Stimulated activated CD8-positive, alpha-beta memory T cell treated with anti-CD3 and anti-CD28 coated beads, Interleukin-12 subunit alpha, Interleukin-12 subunit beta, amount 100 ng/mL, for 24 hours (primary cell): ENCODE measurements around the gene ZNF441.
"Not testable (repeated sequence)": the region's sequence is repeated elsewhere in the genome, so short reads cannot be mapped to it uniquely, and the experiment has no call there.

Experiments
- DNase-seq: peaks from one replicate; pipeline ENCODE4 v3.0.0-alpha.2; 2020; ENCODE audit errors: extremely low read depth

ZNF441 gene

DNA sequence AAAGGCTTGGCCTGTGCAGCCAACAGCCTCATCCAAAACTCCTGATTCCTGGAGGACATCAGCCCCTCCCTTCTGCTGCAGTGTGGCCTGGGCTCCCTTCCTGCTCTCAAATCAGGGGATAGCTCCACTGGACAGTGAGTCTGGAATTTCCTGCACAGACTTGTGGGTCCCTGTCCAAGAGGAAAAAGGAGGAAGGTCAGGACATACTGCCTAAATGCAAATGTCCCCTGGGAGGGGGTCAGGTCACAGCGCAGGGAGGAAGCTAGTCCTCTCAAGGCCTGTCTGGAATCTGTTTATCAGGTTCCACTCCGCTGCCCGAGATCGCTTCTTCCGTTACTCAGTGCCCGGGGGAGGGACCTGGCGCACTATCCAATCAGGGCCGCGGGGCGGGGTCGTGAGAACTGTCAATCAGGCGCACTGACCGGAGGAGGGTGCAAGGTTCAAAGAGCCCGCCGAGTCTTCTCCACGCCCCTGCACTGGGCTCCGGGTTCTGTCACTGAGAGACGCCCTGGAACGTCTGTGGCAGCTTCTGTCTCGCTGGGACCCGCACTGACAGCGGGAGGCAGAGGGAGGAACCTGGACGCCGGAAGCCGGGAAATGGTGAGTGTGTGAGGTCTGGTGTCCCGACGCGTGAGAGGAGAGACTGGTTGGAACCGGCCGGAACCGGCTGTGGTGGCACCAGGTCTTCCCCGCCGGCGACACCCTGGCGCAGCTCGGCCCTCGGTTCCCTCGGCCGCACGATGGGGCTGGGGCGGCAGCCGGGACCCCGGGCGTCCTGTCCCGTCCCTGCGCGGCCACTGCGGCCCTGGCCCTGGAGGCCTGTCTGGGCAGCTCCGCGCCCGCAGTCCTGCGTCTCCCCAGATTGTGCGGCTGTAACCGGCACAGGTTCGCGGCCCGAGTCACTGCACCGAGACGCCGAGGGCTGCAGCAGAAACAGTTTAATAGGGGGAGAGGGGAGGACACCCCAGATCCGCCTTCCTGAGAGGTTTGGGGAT lies at the start of gene ZNF441:
ZNF441 (plus strand) TSS at position 404 of the 995 bp plus-strand sequence; CDS start at position 598, 194 bp downstream.
- peak; percentile 92 for DNase-seq

- DNase-seq: no peak
Observed at GRCh38 chr19:11721681-11722080, 45.1 kb upstream of the ZNF441 start.

- DNase-seq: no peak
Observed at GRCh38 chr19:11722414-11722813, 44.4 kb upstream of the ZNF441 start.

DNA sequence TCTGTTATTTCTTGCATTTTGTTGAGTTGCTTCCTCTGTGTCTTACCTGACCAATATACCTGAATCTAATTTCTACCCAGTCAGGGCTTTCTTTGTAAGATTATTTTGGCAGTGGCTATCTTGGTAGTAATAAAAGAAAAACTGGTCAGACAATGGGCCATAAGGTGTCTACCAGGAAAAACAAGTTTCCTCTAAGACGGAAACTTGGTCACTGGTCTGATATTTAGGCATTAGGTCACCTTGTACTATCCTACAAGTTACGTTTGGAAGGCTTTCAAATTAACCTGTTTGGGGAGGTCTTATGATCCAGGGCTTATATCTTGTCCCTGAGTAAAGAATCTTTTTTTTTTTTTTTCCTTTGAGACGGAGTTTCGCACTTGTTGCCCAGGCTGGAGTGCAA lies 37.2 kb upstream of the ZNF441 start:
- no peak for DNase-seq

DNA sequence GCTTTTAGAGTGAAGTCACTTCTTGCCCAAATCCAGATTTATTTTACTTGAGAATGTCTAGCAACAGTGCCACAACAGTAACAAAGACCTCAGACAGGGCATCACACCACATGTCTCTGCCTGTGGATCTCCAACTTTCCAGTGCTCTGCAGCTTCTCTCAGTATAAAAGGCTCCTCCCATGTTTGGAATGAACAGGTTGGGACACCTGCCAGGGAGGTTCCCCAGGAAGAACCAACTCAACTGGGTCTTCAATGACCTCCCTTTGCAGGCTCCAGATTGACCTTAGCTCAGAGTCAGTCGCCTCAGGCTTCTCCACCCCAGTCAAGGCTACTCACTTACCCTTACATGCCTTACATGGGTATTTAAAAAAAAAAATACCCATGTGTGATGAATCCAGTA lies 31.4 kb upstream of the ZNF441 start:
- no peak for DNase-seq

DNA sequence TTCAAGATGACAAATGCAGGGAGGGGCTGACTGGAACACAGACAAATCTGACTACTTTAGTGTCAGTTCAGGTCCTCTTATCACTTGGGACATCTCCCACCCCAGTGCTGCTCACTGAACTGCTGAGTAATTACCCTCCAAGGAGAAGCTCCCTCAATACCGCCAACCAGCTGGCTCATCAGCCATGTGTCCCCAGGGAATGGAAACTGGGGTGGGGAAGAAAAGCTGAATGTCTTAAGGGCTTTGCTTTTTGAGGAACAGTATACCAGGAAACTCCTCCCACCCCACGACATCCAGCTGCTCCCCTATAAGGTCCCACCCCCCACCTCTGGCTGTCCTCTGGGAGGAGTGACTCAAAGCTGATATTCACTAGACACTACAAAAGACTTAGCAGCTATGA lies 30.1 kb upstream of the ZNF441 start:
- no peak for DNase-seq

DNA sequence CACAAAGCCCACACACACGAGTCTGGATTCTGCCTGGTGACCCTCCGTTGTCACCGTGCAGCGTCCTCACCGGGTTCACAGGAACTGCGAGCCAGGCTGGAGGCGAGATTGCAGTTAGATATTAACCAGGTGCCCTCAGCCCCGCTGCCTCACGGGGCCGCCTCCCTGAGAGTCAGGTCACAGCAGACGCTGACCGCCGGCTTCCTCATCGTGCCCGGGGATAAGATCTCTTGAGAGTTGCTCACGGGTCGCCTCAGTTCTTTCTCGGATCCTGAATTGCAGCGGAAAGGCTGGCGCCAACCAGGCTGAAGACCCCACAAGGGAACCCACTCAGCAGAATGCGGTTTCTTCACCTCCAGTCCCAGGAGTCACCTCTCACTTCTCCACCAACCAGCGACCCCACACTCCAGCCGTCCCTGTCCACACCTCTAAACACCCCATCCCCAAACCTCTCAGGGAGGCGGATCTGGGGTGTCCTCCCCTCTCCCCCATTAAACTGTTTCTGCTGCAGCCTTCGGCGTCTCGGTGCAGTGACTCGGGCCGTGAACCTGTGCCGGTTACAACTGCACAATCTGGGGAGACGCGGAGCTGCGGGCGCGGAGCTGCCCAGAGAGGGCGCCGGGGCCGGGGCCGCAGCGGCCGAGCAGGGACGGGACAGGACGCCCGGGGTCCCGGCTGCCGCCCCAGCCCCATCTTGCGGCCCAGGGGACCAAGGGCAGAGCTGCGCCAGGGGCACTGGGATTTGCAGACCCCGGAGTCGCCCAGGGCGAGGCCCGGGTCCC lies 28.6 kb upstream of the ZNF441 start:
- DNase-seq: no peak

- peak; percentile 92 for DNase-seq
Observed at GRCh38 chr19:11738746-11739620, 27.8 kb upstream of the ZNF441 start, which contains the start of gene ZNF823. TSS of gene ZNF823 (minus strand) at chr19:11738946. CDS start at chr19:11738819, 127 bp downstream.

- no peak for DNase-seq
Observed at GRCh38 chr19:11745869-11746268, 20.9 kb upstream of the ZNF441 start.

- no peak for DNase-seq
Observed at GRCh38 chr19:11747277-11747676, 19.5 kb upstream of the ZNF441 start.

DNA sequence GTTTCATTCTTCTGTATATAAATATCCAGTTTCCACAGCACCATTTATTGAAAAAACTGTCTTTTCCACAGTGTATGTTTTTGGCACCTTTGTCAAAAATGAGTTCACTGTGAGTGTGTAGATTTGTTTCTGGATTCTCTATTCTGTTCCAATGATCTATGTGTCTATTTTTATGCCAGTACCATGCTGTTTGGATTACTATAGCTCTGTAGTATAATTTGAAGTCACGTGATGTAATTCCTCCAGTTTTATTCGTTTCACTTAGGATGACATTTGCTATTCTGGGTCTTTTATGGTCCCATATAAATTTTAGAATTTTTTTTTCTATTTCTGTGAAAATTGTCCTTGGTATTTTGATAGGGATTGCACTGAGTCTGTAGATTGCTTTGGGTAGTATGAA lies 17.0 kb upstream of the ZNF441 start:
- no peak for DNase-seq

GRCh38 chr19:11752244-11752736 lies 14.5 kb upstream of the ZNF441 start:
- DNase-seq: no peak

DNA sequence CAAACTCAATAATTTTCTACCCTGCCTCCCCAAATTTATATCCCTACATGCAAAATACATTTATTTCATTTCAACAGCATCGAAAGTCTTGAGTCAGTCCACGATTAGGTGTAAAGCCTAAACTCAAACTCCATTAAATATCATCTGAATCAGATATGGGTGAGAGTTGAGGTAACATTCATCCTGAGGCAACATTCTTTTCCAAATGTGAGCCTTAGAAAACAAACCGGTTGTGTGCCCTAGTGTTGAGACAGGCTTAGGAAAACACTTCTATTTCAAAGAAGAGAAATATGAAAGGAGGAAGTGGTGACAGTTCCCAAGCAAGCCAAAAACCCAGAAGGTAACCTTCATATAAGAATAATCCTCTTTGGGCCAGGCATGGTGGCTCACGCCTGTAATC lies 12.1 kb upstream of the ZNF441 start:
- no peak for DNase-seq

- no peak for DNase-seq
Observed at GRCh38 chr19:11756965-11757364, 9.8 kb upstream of the ZNF441 start.

DNA sequence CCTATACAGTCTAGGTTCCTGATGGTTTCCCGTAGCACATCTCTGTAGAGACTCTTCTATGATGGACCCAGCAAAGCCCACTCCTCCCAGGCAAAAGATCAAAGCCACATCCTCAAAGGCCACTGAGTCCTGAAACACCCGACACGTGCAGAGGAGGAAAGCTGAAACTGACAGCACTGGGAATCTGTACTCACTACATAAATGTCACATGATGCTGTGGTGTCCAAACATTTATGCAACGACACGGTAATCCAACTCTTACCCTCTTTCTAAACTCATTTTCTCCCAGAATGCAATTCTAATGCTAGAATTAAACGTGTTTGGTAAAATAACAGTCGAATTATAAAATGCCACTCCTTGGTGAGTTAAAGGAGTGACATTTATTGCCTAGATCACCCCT lies 7.0 kb upstream of the ZNF441 start:
- no peak for DNase-seq

DNA sequence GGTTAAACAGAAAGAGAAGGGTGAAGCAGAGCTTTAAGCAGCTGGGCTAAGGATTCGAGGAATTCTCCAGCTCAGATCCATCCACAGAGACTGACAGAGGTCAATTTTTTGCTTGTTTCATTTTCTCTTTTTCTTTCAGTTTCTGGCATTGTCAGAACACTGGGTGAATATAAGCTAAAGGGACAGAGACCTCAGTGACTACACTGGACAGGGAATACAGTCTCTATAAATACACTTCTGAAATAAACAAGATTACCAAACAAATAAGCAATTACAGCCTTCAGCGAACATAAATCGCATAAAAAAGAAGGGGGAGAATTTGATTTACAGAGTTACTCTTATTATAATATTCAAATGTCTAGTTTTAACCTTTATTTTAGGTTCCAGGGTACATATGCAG lies 3.7 kb upstream of the ZNF441 start:
- DNase-seq: no peak

DNA sequence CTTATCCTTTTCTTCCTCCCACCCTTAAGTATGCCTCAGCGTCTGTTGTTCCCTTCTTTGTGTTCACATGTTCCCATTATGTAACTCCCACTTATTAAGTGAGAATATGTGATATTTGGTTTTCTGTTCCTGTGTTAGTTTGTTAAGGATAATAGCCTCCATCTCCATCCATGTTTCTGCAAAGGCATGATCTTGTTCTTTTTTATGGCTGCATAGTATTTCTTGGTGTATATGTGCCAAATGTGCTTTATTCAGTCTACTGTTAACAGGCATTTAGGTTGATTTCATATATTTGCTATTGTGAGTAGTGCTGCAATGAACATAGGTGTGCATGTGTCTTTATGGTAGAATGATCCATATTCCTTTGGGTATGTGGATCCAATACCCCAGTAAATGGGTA lies 3.2 kb upstream of the ZNF441 start:
- DNase-seq: no peak

DNA sequence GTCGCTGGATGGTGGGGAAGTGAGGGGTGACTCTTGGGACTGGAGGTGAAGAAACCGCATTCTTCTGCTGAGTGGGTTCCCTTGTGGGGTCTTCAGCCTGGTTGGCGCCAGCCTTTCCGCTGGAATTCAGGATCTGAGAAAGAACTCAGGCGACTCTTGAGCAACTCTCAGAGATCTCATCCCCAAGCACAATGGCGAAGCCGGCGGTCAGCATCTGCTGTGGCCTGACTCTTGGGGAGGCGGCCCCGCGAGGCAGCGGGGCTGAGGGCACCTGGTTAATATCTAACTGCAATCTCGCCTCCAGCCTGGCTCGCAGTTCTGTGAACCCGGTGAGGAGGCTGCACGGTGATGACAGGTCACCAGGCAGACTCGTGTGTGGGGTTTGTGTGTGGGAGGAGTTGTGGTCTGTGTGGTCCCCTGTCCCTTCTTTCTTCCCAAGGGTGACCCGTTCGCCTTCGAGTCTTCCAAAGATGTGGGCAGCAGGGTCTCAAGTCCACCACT lies 883 bp downstream of the ZNF441 start:
- no peak for DNase-seq

DNA sequence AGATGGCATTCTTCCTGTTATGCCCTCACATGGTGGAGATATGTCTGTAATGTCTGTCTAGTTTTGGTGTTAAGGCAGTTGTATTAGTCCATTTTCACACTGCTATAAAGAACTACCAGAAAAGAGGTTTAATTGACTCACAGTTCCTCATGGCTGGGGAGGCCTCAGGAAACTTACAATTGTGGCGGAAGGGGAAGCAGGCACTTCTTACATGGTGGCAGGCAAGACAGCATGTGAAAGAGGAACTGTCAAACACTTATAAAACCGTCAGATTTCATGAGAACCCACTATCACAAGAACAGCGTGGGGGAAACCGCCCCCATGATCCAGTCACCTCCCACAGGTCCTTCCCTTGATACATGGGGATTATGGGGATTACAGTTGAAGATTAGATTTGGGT lies 3.2 kb downstream of the ZNF441 start:
- no peak for DNase-seq

- DNase-seq: not testable (repeated sequence)
Observed at GRCh38 chr19:11771520-11771919, 4.7 kb downstream of the ZNF441 start.

GRCh38 chr19:11776669-11777068 lies 9.9 kb downstream of the ZNF441 start:
- DNase-seq: not testable (repeated sequence)
